GM12875 (cell line): ENCODE measurements around the gene PCNX3.

Experiments used
- H3K4me3 ChIP-seq: one replicate; pipeline ENCODE4 v1.5.1; 2011; ENCODE audit warnings: low read depth, low read length, control low read depth
- TF ChIP-seq, protein P1 (sequence below): IDR thresholded peaks from 2 replicates; pipeline ENCODE4 v1.5.1; 2011; ENCODE audit warnings: low read depth, mild to moderate bottlenecking, control low read depth, inconsistent platforms, low read length, moderate library complexity, borderline replicate concordance; ENCODE audit not compliant: insufficient read depth

PCNX3 gene

DNA sequence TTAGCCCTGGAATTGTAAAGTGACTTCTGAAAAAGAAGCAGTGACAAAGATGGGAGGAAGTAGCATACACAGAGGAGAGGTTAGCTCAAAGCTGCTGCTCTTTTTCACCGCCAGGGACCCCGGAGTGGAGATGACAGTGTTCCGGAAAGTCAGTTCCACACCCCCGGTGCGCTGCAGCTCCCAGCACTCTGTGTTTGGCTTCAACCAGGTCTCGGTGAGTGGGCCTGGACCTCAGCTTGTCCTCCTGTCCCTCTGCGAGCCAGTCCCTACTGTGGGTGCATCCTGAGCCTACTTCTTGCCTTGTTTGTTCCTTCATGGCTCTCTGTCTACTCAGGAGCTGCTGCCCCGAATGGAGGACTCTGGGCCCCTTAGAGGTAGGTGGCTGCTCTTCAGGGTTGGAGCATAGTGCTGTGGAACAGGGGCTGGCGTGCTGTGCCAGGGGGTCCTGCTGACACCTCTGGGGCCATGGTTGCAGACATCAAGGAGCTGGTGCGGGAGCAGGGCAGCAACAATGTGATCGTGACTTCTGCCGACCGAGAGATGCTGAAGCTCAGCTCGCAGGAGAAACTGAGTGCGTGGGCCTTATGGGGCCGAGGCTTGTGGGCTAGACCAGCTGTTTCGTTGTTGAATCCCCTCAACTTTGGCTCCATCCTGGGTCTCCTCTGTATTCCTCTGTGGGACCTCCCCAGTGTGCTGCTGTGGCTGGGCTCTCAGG is 1.7 kb downstream of the PCNX3 start:
- no peak overlapping the region for H3K4me3 ChIP-seq
- TF ChIP-seq, protein P1, sequence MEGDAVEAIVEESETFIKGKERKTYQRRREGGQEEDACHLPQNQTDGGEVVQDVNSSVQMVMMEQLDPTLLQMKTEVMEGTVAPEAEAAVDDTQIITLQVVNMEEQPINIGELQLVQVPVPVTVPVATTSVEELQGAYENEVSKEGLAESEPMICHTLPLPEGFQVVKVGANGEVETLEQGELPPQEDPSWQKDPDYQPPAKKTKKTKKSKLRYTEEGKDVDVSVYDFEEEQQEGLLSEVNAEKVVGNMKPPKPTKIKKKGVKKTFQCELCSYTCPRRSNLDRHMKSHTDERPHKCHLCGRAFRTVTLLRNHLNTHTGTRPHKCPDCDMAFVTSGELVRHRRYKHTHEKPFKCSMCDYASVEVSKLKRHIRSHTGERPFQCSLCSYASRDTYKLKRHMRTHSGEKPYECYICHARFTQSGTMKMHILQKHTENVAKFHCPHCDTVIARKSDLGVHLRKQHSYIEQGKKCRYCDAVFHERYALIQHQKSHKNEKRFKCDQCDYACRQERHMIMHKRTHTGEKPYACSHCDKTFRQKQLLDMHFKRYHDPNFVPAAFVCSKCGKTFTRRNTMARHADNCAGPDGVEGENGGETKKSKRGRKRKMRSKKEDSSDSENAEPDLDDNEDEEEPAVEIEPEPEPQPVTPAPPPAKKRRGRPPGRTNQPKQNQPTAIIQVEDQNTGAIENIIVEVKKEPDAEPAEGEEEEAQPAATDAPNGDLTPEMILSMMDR: no peak

DNA sequence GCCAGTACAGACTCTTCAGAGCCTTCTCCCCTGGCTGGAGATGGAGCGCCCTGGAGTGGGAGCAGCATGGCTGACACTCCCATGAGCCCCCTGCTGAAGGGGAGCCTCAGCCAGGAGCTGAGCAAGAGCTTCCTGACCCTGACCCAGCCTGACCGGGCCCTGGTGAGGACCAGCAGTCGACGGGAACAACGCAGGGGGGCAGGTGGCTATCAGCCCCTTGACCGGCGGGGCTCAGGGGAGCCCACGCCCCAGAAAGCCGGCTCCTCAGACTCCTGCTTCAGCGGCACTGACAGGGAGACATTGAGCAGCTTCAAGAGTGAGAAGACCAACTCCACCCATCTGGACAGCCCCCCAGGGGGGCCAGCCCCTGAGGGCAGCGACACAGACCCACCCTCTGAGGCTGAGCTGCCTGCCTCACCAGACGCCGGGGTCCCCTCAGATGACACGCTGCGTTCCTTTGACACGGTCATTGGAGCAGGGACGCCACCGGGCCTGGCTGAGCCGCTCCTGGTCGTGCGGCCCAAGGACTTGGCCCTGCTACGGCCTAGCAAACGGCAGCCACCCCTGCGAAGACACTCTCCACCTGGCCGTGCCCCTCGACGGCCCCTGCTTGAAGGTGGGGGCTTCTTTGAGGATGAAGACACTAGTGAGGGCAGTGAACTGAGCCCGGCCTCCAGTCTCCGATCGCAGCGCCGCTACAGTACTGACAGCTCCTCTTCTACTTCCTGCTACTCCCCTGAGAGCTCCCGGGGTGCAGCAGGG is 2.6 kb downstream of the PCNX3 start:
- H3K4me3 ChIP-seq: no peak overlapping the region
- TF ChIP-seq, protein P1: no peak

DNA sequence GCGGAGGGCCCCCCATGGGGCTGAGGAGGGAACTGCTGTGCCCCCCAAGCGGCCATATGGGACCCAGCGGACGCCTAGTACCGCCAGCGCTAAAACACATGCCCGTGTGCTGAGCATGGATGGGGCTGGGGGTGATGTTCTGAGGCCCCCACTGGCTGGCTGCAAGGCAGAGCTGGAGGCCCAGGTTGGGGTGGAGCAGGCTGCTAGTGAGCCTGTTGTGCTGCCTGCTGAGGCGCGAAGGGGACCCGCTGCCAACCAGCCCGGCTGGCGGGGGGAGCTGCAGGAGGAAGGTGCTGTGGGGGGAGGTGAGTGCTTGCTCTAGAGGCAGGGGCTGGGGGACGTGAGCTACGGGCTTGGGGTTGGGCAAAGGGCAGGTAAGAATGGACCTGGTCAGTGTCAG is 3.2 kb downstream of the PCNX3 start:
- no peak overlapping the region for H3K4me3 ChIP-seq
- TF ChIP-seq, protein P1: no peak

DNA sequence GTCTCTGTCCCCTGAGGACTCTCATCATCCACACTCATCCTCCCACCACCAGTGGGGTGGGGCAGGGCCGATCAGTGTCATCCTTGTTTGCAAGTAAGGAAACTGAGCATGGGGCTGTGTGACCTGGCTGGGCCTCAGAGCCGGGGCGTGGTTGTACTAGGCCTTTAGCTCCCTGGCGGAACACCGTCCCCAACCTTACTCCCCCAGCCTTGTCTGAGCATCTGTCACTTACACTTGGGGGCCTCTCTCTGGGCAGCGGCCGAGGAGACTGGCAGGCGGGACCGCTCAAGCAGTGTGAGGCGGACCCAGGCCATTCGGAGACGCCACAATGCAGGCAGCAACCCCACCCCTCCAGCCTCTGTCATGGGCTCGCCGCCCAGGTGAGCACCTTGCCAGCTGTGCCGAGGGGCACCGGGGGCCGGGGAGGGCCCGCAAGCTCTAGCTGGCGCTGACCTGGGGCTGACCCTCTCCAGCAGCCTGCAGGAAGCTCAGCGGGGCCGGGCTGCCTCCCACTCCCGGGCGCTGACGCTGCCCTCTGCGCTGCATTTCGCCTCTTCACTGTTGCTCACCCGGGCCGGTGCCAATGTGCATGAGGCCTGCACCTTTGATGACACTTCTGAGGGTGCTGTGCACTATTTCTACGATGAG is 3.8 kb downstream of the PCNX3 start:
- TF ChIP-seq, protein P1: no peak
- H3K4me3 ChIP-seq: no peak overlapping the region

DNA sequence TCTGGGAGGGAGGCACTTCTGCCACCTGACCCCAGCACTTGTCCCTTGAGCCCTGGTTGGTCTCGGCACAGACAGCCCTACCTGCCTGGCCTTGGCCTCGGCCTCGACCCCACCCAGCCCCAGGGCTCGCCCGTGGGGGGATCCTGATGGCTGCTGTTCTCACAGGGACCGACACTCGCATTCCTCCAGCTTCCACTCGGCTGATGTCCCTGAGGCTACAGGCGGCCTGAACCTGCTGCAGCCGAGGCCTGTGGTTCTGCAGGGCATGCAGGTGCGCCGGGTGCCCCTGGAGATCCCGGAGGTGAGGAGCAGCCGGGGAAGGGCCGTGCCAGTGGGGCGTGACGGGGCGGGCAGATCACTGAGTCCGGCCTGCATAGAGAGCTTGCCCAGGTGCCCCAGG is 5.1 kb downstream of the PCNX3 start:
- H3K4me3 ChIP-seq: no peak overlapping the region
- TF ChIP-seq, protein P1: no peak

DNA sequence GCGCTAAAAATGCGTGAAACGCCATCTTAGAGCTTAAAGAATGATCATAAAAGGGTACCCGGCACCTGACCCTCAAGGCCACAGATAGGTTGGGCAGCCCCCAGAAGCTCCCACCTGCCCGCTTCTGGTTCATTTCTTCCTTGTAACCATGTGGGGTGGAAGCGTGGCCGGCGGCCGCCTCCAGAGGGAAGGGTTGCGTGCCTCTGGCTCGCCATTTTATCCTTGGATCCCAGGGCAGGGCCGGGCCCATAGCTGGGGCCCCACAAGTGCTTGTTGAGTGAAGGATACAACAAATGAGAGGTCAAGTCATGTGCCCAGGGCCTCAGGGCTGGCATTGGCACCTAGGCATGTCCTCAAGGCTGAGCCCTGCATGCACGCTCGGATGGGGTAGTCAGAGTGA is 5.9 kb downstream of the PCNX3 start:
- TF ChIP-seq, protein P1: no peak
- H3K4me3 ChIP-seq: no peak overlapping the region
